Caki2 (cell line): ENCODE data around the gene CMTM7. TPM values are rescaled to one million over a fixed set of nuclear protein-coding genes. Genes with fewer than 3 reads are reported as not detected.
A peak's percentile ranks its signal among the peaks of the same experiment; 100 is the strongest.
"Not testable (repeated sequence)": the region's sequence is repeated elsewhere in the genome, so short reads cannot be mapped to it uniquely, and the experiment has no call there.

Source experiments
- DNase-seq: peaks from one replicate; pipeline ENCODE4 v3.0.0-alpha.2; 2015; ENCODE audit warnings: low read depth
- in situ Hi-C: cut with HindIII; loops from 2 replicates; pipeline ENCODE4 v1.10.0; 2016; ENCODE audit warnings: low sequenced_read_pairs, low pct_unique_long_range_greater_than_20kb, mixed read lengths
- total RNA-seq: library from RNA; depleted of rRNA; stranded (reverse); fragments of >200 nt; shearing (Covaris generic); gene quantifications from 2 replicates; pipeline ENCODE4 v1.2.3, GENCODE V29; 2014; ENCODE audit warnings: low replicate concordance

Gene CMTM7
- total RNA-seq, 1 experiment from 2014 or later = 15.5 TPM

- in situ Hi-C loops = no loop called here
- DNase-seq = no peak
Measured at GRCh38 chr3:32376115-32376514, 15.5 kb upstream of the CMTM7 start.

- in situ Hi-C loops = no loop called here
- no peak for DNase-seq
Measured at GRCh38 chr3:32379831-32380500, 11.7 kb upstream of the CMTM7 start.

- in situ Hi-C loops = no loop called here
- DNase-seq = no peak
Measured at GRCh38 chr3:32381922-32382321, 9.7 kb upstream of the CMTM7 start.

- no peak for DNase-seq
- in situ Hi-C loops = no loop called here
Measured at GRCh38 chr3:32383136-32383711, 8.4 kb upstream of the CMTM7 start.

GRCh38 chr3:32384938-32385337 is 6.7 kb upstream of the CMTM7 start:
- in situ Hi-C loops = no loop called here
- DNase-seq = no peak

- in situ Hi-C loops = no loop called here
- DNase-seq = no peak
Measured at GRCh38 chr3:32387512-32387911, 4.1 kb upstream of the CMTM7 start.

GRCh38 chr3:32389577-32389976 is 2.1 kb upstream of the CMTM7 start:
- DNase-seq, in situ Hi-C loops: not testable (repeated sequence)

- in situ Hi-C loops = no loop called here
- no peak for DNase-seq
Measured at GRCh38 chr3:32392536-32393302, 1.1 kb downstream of the CMTM7 start.

GRCh38 chr3:32395496-32395895 is 3.8 kb downstream of the CMTM7 start:
- no peak for DNase-seq
- in situ Hi-C loops = no loop called here

- in situ Hi-C loops = no loop called here
- DNase-seq = no peak
Measured at GRCh38 chr3:32397941-32398340, 6.3 kb downstream of the CMTM7 start.

- DNase-seq = no peak
- in situ Hi-C loops = no loop called here
Measured at GRCh38 chr3:32398531-32398930, 6.9 kb downstream of the CMTM7 start.

- peak; percentile 53 for DNase-seq
- in situ Hi-C loops = no loop called here
Measured at GRCh38 chr3:32399030-32399620, 7.5 kb downstream of the CMTM7 start.

- in situ Hi-C loops = no loop called here
- DNase-seq = no peak
Measured at GRCh38 chr3:32401126-32401525, 9.5 kb downstream of the CMTM7 start.

- in situ Hi-C loops = no loop called here
- peak; percentile 79 for DNase-seq
Measured at GRCh38 chr3:32401556-32402081, 10.0 kb downstream of the CMTM7 start.

- DNase-seq = no peak
- in situ Hi-C loops = no loop called here
Measured at GRCh38 chr3:32403663-32404062, 12.0 kb downstream of the CMTM7 start.

- in situ Hi-C loops = no loop called here
- DNase-seq = no peak
Measured at GRCh38 chr3:32404714-32405113, 13.1 kb downstream of the CMTM7 start.

- in situ Hi-C loops = no loop called here
- no peak for DNase-seq
Measured at GRCh38 chr3:32405155-32405554, 13.5 kb downstream of the CMTM7 start.

- in situ Hi-C loops = no loop called here
- DNase-seq = no peak
Measured at GRCh38 chr3:32405711-32406323, 14.2 kb downstream of the CMTM7 start.
